Adipose tissue (tissue), 3 donors: ENCODE data around the gene NUP98. TPM values are rescaled to one million over a fixed set of nuclear protein-coding genes. Genes with fewer than 3 reads are reported as not detected.
"Not testable (repeated sequence)": the region's sequence is repeated elsewhere in the genome, so short reads cannot be mapped to it uniquely, and the experiment has no call there.

ENCODE experiments used
- H3K27ac ChIP-seq: one replicate; pipeline ENCODE4 v1.5.1; 2013; ENCODE audit warnings: low read depth, low read length
- WGBS, 3 donors: extraction: QIAGEN DNeasy Blood & Tissue Kit; methylation state at CpG; one replicate each; pipeline ENCODE4 v1.1.7; 2013; 5-methylcytosine and 5-hydroxymethylcytosine counted together
- polyA plus RNA-seq, 3 donors: library from polyadenylated mRNA; stranded (reverse); fragments of 200-250 nt; gene quantifications; one replicate each; pipeline ENCODE4 v1.2.3, GENCODE V29; 2013
- donor health status: healthy with polysubstance abuse.
- donor health status: Bipolar disorder and iron deficiency.
- donor health status: healthy.

The NUP98 gene
- polyA plus RNA-seq, 3 donors = 17.9 to 52.7 (median 19.6) TPM

DNA sequence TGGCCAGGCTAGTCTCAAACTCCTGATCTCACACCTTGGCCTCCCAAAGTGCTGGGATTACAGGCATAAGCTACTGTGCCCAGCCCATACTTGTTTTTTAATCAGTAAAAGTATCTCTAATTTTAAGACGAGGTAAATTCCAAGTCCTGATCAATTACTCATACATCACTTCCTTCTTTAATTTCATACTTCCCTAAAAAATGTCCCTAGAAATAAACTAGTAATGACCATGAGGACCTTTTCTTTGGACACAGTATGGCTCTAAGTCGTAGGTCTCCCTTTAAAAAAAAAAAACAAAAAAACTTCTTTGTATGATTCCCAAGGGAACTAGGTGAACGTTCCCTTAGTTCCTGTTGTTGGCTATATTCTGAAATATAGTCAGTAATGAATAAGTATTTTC lies 29.8 kb downstream of the NUP98 start:
- 61 to 78% (median 63%) methylated on average over 3 of the region's 3 CpGs for WGBS, 3 donors

GRCh38 chr11:3766836-3767235 lies 30.5 kb downstream of the NUP98 start:
- 83 to 96% (median 95%) methylated on average over 9 of the region's 9 CpGs for WGBS, 3 donors
- H3K27ac ChIP-seq = not testable (repeated sequence)

More for the DNA sequence above, 29.8 kb downstream of the NUP98 start:
- H3K27ac ChIP-seq = no peak overlapping the region

DNA sequence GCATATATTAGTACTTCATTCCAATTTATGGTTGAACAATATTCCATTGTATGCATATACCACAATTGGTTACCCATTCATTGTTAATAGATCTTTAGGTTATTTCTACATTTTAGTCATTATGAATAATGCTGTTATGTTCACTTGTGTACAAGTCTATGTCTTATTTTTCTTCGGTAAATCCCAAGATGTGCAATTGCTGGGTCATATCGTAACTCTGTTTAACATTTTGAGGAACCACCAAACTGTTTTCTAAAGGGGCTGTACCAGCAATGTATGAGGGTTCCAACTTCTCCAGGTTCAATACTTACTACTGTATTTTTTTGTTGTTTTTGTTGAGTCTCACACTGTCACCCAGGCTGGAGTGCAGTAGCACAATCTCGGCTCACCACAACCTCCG lies 33.1 kb downstream of the NUP98 start:
- WGBS, 3 donors = 90 to 98% (median 94%) methylated on average over 4 of the region's 4 CpGs

DNA sequence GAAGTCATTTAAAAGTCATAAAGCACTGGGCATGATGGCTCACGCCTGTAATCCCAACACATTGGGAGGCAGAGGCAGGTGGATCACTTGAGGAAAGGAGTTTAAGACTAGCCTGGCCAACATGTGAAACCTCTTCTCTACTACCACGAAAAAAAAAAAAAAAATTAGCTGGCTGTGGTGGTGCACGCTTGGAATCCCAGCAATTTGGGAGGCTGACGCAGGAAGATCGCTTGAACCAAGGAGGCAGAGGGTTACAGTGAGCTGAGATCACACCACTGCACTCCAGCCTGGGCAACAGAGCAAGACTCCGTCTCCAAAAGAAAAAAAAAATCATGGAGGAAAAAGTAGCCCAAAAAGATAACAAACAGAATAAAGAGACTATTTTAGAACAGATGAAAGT lies 42.2 kb downstream of the NUP98 start:
- WGBS, 3 donors = 93 to 96% (median 93%) methylated on average over 6 of the region's 6 CpGs
- H3K27ac ChIP-seq = no peak overlapping the region

More for the DNA sequence above, 33.1 kb downstream of the NUP98 start:
- no peak overlapping the region for H3K27ac ChIP-seq

GRCh38 chr11:3753110-3753509 lies 44.2 kb downstream of the NUP98 start:
- H3K27ac ChIP-seq = no peak overlapping the region
- WGBS, 3 donors = 82 to 90% (median 86%) methylated on average over 2 of the region's 2 CpGs

GRCh38 chr11:3747704-3748103 lies 49.6 kb downstream of the NUP98 start:
- H3K27ac ChIP-seq = no peak overlapping the region
- WGBS, 3 donors = 28 to 85% (median 47%) methylated on average over 1 of the region's 1 CpG

DNA sequence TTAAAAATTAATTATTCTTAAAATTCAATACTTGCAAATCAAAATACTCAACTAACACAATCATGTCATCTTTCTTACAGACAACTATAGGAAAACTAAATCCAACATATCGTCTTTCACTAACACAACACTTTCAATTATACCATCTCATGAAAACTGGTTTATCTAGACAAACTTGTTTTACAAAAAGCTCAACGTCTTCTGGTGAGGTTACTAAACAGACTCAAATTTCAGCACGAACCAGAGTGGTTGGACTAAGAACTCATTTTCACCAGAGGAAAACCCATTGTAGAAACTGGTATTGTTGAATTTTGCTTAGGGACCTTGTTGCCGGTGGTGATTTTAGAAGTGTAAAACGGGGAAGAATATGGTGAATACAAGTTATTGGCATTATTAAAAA lies 52.2 kb downstream of the NUP98 start:
- WGBS, 3 donors = 58 to 93% (median 93%) methylated on average over 5 of the region's 5 CpGs
- no peak overlapping the region for H3K27ac ChIP-seq

DNA sequence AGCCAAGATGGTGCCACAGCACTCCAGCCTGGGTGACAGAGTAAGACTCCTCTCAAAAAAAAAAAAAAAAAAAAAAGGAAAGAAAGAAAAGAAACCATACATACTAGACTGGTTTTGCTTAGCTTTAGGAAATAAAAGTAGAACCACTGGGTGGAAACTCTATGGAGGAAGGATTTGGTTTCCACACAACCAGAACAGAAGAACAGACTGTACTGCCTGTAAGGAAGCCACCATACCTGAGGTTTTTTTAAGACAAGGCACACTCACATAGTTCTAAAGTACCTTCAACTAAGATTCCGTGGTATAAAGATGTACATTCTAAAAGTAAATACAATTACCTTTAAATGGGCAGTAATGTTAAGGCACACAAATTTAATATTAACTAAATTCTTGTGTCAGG lies 58.6 kb downstream of the NUP98 start:
- H3K27ac ChIP-seq = no peak overlapping the region
- 94 to 95% (median 95%) methylated on average over 1 of the region's 1 CpG for WGBS, 3 donors

- 92 to 100% (median 92%) methylated on average over 1 of the region's 1 CpG for WGBS, 3 donors
- H3K27ac ChIP-seq = no peak overlapping the region
These were observed 59.1 kb downstream of the NUP98 start for GRCh38 chr11:3738241-3738640.

DNA sequence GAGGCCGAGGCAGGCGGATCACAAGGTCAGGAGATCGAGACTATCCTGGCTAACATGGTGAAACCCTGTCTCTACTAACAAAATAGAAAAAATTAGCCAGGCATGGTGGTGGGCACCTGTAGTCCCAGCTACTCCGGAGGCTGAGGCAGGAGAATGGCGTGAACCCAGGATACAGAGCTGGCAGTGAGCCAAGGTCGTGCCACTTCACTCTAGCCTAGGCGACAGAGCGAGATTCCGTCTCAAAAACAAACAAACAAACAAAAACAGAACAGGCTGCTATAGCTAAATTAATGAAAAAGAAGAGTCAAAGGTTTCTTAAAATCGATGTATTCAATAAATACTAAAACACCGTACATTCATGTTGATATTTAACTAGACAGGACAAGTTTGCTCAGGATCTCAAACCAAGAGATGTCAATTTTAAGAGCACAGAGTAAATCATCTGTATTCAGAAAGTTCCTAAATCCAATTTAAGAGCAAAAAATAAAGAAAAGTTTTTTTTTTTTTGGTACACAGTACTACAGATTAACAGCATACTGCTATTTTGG lies 59.9 kb downstream of the NUP98 start:
- H3K27ac ChIP-seq = no peak overlapping the region
- WGBS, 3 donors = 69 to 94% (median 93%) methylated on average over 9 to 11 of the region's 11 CpGs

DNA sequence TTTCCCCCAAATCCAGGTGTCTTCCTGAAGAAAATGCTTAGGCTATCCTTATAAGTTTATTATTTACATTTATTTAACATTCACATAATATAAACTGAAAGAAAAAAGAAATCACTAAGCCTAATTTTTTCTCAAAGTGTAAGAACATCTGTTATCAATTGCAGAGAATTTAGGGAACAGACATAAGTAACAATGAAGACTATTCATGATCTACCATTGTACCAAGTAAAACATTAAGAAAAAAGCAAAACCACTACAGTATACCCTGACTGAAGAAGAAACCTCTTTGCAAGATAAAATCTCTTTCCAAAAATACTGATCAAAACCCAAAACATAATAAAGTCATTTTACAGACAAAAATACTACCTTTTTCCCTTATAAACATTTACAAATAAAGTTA lies 60.5 kb downstream of the NUP98 start:
- no peak overlapping the region for H3K27ac ChIP-seq

DNA sequence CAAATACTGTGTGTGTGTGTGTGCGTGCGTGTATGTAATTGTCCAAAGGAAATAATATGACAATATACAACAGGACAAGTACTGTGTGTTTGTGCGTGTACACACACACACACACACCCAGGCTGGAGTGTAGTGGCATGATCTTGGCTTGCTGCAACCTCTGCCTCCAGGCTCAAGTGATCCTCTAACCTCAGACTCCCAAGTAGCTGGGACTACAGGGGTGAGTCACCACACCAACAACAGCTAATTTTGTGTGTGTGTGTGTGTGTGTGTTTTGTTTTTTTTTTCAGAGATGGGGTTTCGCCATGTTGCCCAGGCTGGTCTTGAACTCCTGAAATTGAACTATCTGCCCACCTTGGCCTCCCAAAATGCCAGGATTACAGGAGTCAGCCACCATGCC lies 61.5 kb downstream of the NUP98 start:
- H3K27ac ChIP-seq = no peak overlapping the region
- 95 to 98% (median 98%) methylated on average over 4 of the region's 4 CpGs for WGBS, 3 donors

DNA sequence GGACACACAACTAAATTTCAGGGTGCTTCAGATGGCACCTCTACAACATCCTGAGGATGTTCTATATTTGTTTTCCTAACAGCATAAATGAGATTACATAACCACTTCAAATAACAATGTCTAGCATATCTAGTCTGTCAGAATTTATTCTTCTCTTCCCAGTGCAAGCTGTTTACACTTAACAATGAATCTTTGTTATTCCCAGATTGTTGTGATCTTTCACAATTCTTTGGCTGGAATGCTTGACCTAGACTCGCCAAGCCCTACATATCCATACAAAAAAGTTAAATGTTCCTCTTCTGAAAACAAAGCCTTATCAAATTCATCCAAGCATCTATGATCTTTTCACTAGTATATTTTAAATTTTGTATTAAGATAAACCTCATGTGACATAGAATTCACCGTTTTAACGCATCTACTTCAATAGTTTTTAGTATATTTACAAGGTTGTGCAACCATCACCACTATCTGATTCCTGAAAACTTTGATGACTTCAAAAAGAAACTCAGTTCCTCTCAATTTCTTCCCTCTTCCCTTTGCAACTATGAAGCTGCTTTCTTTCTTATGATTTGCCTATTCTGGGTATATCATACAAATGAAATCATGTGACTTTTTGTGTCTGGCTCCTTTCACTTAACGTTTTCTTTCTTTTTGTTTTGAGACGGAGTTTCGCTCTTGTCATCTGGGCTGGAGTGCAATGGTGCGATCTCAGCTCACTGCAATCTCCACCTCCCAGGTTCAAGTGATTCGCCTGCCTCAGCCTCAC lies 64.5 kb downstream of the NUP98 start:
- WGBS, 3 donors = 88 to 89% (median 88%) methylated on average over 8 of the region's 8 CpGs
- no peak overlapping the region for H3K27ac ChIP-seq

- no peak overlapping the region for H3K27ac ChIP-seq
- 58 to 84% (median 67%) methylated on average over 6 of the region's 6 CpGs for WGBS, 3 donors
These were observed 74.2 kb downstream of the NUP98 start for GRCh38 chr11:3723014-3723708.

GRCh38 chr11:3722100-3722499 lies 75.3 kb downstream of the NUP98 start:
- 85 to 97% (median 91%) methylated on average over 2 of the region's 2 CpGs for WGBS, 3 donors
- no peak overlapping the region for H3K27ac ChIP-seq

GRCh38 chr11:3720997-3721396 lies 76.4 kb downstream of the NUP98 start:
- WGBS, 3 donors = 78 to 92% (median 89%) methylated on average over 2 of the region's 2 CpGs

GRCh38 chr11:3712274-3712673 lies 85.1 kb downstream of the NUP98 start:
- no peak overlapping the region for H3K27ac ChIP-seq
- 70 to 92% (median 82%) methylated on average over 6 of the region's 6 CpGs for WGBS, 3 donors

More at GRCh38 chr11:3720997-3721396, 76.4 kb downstream of the NUP98 start:
- no peak overlapping the region for H3K27ac ChIP-seq

DNA sequence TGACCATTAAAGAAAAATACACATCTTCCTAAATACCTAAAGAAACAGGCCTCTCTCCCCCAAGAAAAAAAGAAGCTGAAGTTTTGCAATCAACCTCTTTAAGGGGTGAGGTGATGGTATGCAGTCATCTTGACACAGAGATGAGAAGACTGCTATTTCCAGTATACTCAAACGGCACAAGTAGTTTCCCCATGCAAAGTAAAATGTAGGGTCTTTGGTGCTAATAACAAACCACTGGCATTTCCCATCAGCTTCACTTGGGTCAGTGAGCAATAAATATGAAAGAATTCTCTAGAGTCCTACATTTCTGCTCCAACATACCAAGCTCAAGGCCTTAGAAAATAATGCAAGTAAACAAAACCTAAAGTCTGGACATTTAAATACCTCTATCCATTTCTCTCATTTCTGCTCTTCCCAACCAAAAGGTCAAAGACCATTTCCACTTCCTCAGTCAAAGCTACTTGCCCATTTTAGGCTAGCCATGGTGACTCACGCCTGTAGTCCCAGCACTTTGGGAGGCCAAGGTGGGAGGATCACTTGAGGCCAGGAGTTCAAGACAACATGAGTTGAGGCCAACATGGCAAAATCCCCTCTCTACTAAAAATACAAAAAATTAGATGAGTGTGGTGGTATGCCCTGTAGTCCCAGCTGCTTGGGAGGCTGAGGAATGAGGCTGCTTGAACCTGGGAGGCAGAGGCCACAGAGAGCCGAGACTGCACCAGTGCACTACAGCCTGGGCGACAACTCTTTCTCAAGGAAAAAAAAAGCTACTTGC lies 86.7 kb downstream of the NUP98 start:
- H3K27ac ChIP-seq = no peak overlapping the region
- 88 to 96% (median 92%) methylated on average over 4 of the region's 4 CpGs for WGBS, 3 donors

GRCh38 chr11:3709977-3710376 lies 87.4 kb downstream of the NUP98 start:
- WGBS, 3 donors = 50 to 78% (median 57%) methylated on average over 1 of the region's 1 CpG

More at GRCh38 chr11:3709977-3710376, 87.4 kb downstream of the NUP98 start:
- no peak overlapping the region for H3K27ac ChIP-seq
